ENCODE data around the gene USP47.

Gene USP47

DNA sequence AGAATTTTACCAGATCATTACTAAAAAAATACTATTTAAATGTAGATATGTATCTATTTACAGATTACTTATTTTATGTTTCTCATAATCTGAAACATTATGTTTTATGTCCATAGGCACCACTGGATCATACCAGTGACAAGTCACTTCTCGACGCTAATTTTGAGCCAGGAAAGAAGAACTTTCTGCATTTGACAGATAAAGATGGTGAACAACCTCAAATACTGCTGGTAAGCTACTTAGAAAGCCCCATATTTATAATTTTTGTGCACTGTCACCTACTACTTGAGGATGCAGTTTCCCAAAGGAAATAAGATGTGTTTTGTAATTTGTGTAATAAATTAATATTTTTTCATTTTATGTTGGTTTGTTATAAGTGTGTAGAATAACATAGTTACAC is 42.6 kb downstream of the USP47 start:
- Histone ChIP-seq H3K36me3 (ENCODE audit: control insufficient read depth, low read length) (peaks cover 62% of the 10 kb centered on the region), H3K4me1 (ENCODE audit: control insufficient read depth, low read length) (0 out of 2 replicates have a peak, but pooled peaks cover 2% of the 10 kb centered on the region), H3K79me2 (ENCODE audit: control insufficient read depth, low read length) (peaks cover 23% of the 10 kb centered on the region), H3F3A (ENCODE audit: control insufficient read depth, insufficient read depth) (no peaks in the 10 kb centered on the region), H3K4me3 (ENCODE audit: low read length) (no peak overlapping the region), H3K27ac (ENCODE audit: low read depth, low read length) (no peak overlapping the region), H3K4me2 (ENCODE audit: low read length) (no peak overlapping the region), H4K20me1 (ENCODE audit: control insufficient read depth, insufficient read depth, low read depth, low read length) (no peaks in the 10 kb centered on the region), H3K9me2 (replicated peaks; ENCODE audit: control insufficient read depth, low read length) (no peaks in the 10 kb centered on the region), H3K9me3 (ENCODE audit: control insufficient read depth, insufficient read depth, low read length) (no peaks in the 10 kb centered on the region), H3K27me3 (ENCODE audit: control insufficient read depth, low read length) (no peaks in the 10 kb centered on the region)
- TF ChIP-seq, protein P1, sequence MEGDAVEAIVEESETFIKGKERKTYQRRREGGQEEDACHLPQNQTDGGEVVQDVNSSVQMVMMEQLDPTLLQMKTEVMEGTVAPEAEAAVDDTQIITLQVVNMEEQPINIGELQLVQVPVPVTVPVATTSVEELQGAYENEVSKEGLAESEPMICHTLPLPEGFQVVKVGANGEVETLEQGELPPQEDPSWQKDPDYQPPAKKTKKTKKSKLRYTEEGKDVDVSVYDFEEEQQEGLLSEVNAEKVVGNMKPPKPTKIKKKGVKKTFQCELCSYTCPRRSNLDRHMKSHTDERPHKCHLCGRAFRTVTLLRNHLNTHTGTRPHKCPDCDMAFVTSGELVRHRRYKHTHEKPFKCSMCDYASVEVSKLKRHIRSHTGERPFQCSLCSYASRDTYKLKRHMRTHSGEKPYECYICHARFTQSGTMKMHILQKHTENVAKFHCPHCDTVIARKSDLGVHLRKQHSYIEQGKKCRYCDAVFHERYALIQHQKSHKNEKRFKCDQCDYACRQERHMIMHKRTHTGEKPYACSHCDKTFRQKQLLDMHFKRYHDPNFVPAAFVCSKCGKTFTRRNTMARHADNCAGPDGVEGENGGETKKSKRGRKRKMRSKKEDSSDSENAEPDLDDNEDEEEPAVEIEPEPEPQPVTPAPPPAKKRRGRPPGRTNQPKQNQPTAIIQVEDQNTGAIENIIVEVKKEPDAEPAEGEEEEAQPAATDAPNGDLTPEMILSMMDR (IDR thresholded peaks at IDR 0.05; ENCODE audit: low read depth, low read length, poor library complexity, severe bottlenecking): no peak
- TF ChIP-seq EZH2phosphoT487 (IDR thresholded peaks at IDR 0.05; ENCODE audit: borderline replicate concordance, low read length): no peak

DNA sequence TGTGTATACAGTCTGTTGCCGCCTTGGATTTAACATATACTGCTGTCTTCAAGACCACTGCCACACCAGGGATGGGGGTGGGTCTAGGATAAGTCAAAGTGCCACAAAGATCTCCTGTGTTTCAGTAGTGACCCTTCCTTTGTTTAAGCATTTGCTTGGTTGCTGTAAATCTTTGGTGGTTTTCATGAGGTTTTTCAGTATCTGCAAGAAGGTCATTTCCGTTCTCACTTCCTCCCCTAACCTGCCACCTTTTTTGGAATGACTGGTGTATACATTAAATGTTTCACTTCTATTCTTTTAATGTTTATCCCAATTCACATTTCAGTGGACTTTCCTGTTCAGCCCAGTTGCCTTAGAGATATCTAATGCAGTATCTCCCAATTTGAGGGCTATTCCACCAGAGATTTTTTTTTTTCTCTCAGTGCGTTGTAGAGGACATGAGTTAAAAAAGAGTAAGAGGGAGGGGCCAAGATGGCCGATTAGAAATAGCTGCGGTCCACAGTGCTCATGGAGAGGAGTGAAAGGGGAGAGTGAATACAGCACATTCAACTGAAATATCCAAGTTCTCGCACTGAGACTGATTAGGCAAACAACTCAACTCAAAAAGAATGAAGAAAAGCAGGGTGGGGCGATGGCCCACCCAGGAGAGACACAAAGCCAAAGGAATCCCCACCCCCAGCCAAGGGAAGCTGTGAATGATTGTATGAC is 43.2 kb downstream of the USP47 start:
- no peak overlapping the region for H3K4me3 ChIP-seq (ENCODE audit: low read length)
- no peak for TF ChIP-seq EZH2phosphoT487 (IDR thresholded peaks at IDR 0.05; ENCODE audit: borderline replicate concordance, low read length)
- 0 out of 2 replicates have a peak, but pooled peaks cover 2% of the 10 kb centered on the region for H3K4me1 ChIP-seq (ENCODE audit: control insufficient read depth, low read length)
- H3K9me2 ChIP-seq (replicated peaks; ENCODE audit: control insufficient read depth, low read length): no peaks in the 10 kb centered on the region
- H3K9me3 ChIP-seq (ENCODE audit: control insufficient read depth, insufficient read depth, low read length): no peaks in the 10 kb centered on the region
- no peaks in the 10 kb centered on the region for H3F3A ChIP-seq (ENCODE audit: control insufficient read depth, insufficient read depth)
- no peak overlapping the region for H3K27ac ChIP-seq (ENCODE audit: low read depth, low read length)
- H3K4me2 ChIP-seq (ENCODE audit: low read length): no peak overlapping the region
- H3K79me2 ChIP-seq (ENCODE audit: control insufficient read depth, low read length): peaks cover 21% of the 10 kb centered on the region
- H3K27me3 ChIP-seq (ENCODE audit: control insufficient read depth, low read length): no peaks in the 10 kb centered on the region
- H4K20me1 ChIP-seq (ENCODE audit: control insufficient read depth, insufficient read depth, low read depth, low read length): no peaks in the 10 kb centered on the region
- H3K36me3 ChIP-seq (ENCODE audit: control insufficient read depth, low read length): peaks cover 62% of the 10 kb centered on the region

DNA sequence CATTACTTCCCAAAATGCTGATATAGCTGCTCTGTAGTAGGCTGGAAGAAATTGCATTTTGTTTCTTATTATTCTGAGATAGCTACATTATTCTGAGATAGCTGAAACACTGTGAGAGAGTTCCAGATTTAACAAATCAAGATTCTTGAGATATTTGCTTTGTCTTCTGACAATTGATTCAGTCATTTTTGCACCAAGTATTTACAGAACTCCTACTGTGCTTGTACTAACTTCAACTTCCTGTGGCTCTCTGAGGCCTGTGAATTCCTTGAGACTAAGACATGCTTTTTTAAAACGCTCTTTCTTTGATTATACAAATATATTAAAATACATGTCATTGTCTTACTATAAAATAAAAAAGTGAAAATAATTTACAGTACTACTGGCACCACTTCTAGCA is 52.7 kb downstream of the USP47 start:
- no peaks in the 10 kb centered on the region for H3K9me3 ChIP-seq (ENCODE audit: control insufficient read depth, insufficient read depth, low read length)
- H3K4me2 ChIP-seq (ENCODE audit: low read length): no peak overlapping the region
- H3K4me1 ChIP-seq (ENCODE audit: control insufficient read depth, low read length): no peaks in the 10 kb centered on the region
- H3K27ac ChIP-seq (ENCODE audit: low read depth, low read length): no peak overlapping the region
- H4K20me1 ChIP-seq (ENCODE audit: control insufficient read depth, insufficient read depth, low read depth, low read length): no peaks in the 10 kb centered on the region
- TF ChIP-seq EZH2phosphoT487 (IDR thresholded peaks at IDR 0.05; ENCODE audit: borderline replicate concordance, low read length): no peak
- TF ChIP-seq, protein P1 (IDR thresholded peaks at IDR 0.05; ENCODE audit: low read depth, low read length, poor library complexity, severe bottlenecking): no peak
- no peaks in the 10 kb centered on the region for H3F3A ChIP-seq (ENCODE audit: control insufficient read depth, insufficient read depth)
- peaks cover 45% of the 10 kb centered on the region for H3K36me3 ChIP-seq (ENCODE audit: control insufficient read depth, low read length)
- H3K27me3 ChIP-seq (ENCODE audit: control insufficient read depth, low read length): no peaks in the 10 kb centered on the region
- no peaks in the 10 kb centered on the region for H3K79me2 ChIP-seq (ENCODE audit: control insufficient read depth, low read length)
- H3K9me2 ChIP-seq (replicated peaks; ENCODE audit: control insufficient read depth, low read length): no peaks in the 10 kb centered on the region
- no peak overlapping the region for H3K4me3 ChIP-seq (ENCODE audit: low read length)

DNA sequence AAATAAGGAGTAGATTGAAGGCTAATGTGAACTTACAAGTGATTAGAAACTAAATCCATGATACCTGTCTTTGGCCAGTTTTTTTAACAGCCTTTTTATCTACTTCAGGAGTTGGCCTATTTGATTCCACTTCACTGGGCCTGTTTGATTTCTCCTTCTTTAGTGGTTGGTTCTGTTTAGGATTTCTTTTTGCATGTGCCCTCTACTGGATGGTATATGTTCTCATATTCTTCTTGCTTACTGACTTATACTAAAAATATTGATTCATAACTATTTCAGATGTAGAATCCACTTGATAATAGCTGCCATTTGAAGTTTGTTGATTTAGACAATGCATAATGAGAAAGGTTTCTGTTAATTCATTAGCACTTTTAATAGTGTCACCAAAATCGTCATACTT is 53.9 kb downstream of the USP47 start:
- no peaks in the 10 kb centered on the region for H3K79me2 ChIP-seq (ENCODE audit: control insufficient read depth, low read length)

More for the DNA sequence above, 53.9 kb downstream of the USP47 start:
- no peaks in the 10 kb centered on the region for H3K9me3 ChIP-seq (ENCODE audit: control insufficient read depth, insufficient read depth, low read length)
- H3K27me3 ChIP-seq (ENCODE audit: control insufficient read depth, low read length): no peaks in the 10 kb centered on the region
- no peaks in the 10 kb centered on the region for H4K20me1 ChIP-seq (ENCODE audit: control insufficient read depth, insufficient read depth, low read depth, low read length)
- no peak overlapping the region for H3K4me2 ChIP-seq (ENCODE audit: low read length)
- no peak overlapping the region for H3K27ac ChIP-seq (ENCODE audit: low read depth, low read length)
- H3K4me1 ChIP-seq (ENCODE audit: control insufficient read depth, low read length): no peaks in the 10 kb centered on the region
- H3K9me2 ChIP-seq (replicated peaks; ENCODE audit: control insufficient read depth, low read length): no peaks in the 10 kb centered on the region
- H3F3A ChIP-seq (ENCODE audit: control insufficient read depth, insufficient read depth): no peaks in the 10 kb centered on the region
- no peak overlapping the region for H3K4me3 ChIP-seq (ENCODE audit: low read length)
- peaks cover 43% of the 10 kb centered on the region for H3K36me3 ChIP-seq (ENCODE audit: control insufficient read depth, low read length)
- TF ChIP-seq EZH2phosphoT487 (IDR thresholded peaks at IDR 0.05; ENCODE audit: borderline replicate concordance, low read length): no peak
- TF ChIP-seq, protein P1 (IDR thresholded peaks at IDR 0.05; ENCODE audit: low read depth, low read length, poor library complexity, severe bottlenecking): no peak

All from DOHH2 (cell line).